ENCODE measurements around the gene BAG2. TPM values are rescaled to one million over a fixed set of nuclear protein-coding genes. Genes with fewer than 3 reads are reported as not detected.

The BAG2 gene
- total RNA-seq, 1 donor from 2014 or later: 12.3 TPM

GRCh38 chr6:57182017-57182432 is 9.9 kb downstream of the BAG2 start:
- H3K4me3 Mint-ChIP-seq: no peak overlapping the region
- no peak for DNase-seq (ENCODE audit: low spot score)
- H3K4me1 Mint-ChIP-seq (ENCODE audit: low read depth): peaks cover 25% of the 10 kb centered on the region
- peaks cover 32% of the 10 kb centered on the region for H3K36me3 Mint-ChIP-seq (ENCODE audit: low read depth)
- no peaks in the 10 kb centered on the region for H3K9me3 Mint-ChIP-seq
- intact Hi-C loops (cut with micrococcal nuclease): no loop called here
- H3K27me3 Mint-ChIP-seq (ENCODE audit: insufficient read depth): no peaks in the 10 kb centered on the region
- no peak overlapping the region for H3K27ac Mint-ChIP-seq

- H3K36me3 Mint-ChIP-seq (ENCODE audit: low read depth): peaks cover 28% of the 10 kb centered on the region
- H3K27me3 Mint-ChIP-seq (ENCODE audit: insufficient read depth): no peaks in the 10 kb centered on the region
- intact Hi-C loops (cut with micrococcal nuclease): no loop called here
- peaks cover 25% of the 10 kb centered on the region for H3K4me1 Mint-ChIP-seq (ENCODE audit: low read depth)
- no peak for DNase-seq (ENCODE audit: low spot score)
- no peak overlapping the region for H3K4me3 Mint-ChIP-seq
- H3K9me3 Mint-ChIP-seq: no peaks in the 10 kb centered on the region
- no peak overlapping the region for H3K27ac Mint-ChIP-seq
Observed at GRCh38 chr6:57183336-57183735, 11.2 kb downstream of the BAG2 start.

GRCh38 chr6:57190140-57190539 is 18.0 kb downstream of the BAG2 start:
- intact Hi-C loops (cut with micrococcal nuclease): no loop called here
- no peak overlapping the region for H3K27ac Mint-ChIP-seq
- no peaks in the 10 kb centered on the region for H3K9me3 Mint-ChIP-seq
- no peak for DNase-seq (ENCODE audit: low spot score)
- peaks cover 11% of the 10 kb centered on the region for H3K4me1 Mint-ChIP-seq (ENCODE audit: low read depth)
- peaks cover 8% of the 10 kb centered on the region for H3K36me3 Mint-ChIP-seq (ENCODE audit: low read depth)
- H3K4me3 Mint-ChIP-seq: no peak overlapping the region
- no peaks in the 10 kb centered on the region for H3K27me3 Mint-ChIP-seq (ENCODE audit: insufficient read depth)

GRCh38 chr6:57193177-57193576 is 21.1 kb downstream of the BAG2 start:
- Mint-ChIP-seq H3K27ac (no peak overlapping the region), H3K27me3 (ENCODE audit: insufficient read depth) (no peaks in the 10 kb centered on the region), H3K36me3 (ENCODE audit: low read depth) (peaks cover 2% of the 10 kb centered on the region), H3K4me3 (no peak overlapping the region), H3K4me1 (ENCODE audit: low read depth) (no peaks in the 10 kb centered on the region), H3K9me3 (no peaks in the 10 kb centered on the region)
- no peak for DNase-seq (ENCODE audit: low spot score)
- intact Hi-C loops (cut with micrococcal nuclease): no loop called here

GRCh38 chr6:57195457-57195856 is 23.3 kb downstream of the BAG2 start:
- Mint-ChIP-seq H3K36me3 (ENCODE audit: low read depth) (peaks cover 2% of the 10 kb centered on the region), H3K4me3 (no peak overlapping the region), H3K9me3 (no peaks in the 10 kb centered on the region), H3K27ac (no peak overlapping the region), H3K4me1 (ENCODE audit: low read depth) (no peaks in the 10 kb centered on the region), H3K27me3 (ENCODE audit: insufficient read depth) (no peaks in the 10 kb centered on the region)
- intact Hi-C loops (cut with micrococcal nuclease): no loop called here
- DNase-seq (ENCODE audit: low spot score): no peak

GRCh38 chr6:57198926-57199636 is 27.0 kb downstream of the BAG2 start:
- no peak overlapping the region for H3K27ac Mint-ChIP-seq
- no peak overlapping the region for H3K4me3 Mint-ChIP-seq
- DNase-seq (ENCODE audit: low spot score): no peak
- no peaks in the 10 kb centered on the region for H3K9me3 Mint-ChIP-seq
- no peaks in the 10 kb centered on the region for H3K36me3 Mint-ChIP-seq (ENCODE audit: low read depth)
- no peaks in the 10 kb centered on the region for H3K27me3 Mint-ChIP-seq (ENCODE audit: insufficient read depth)
- intact Hi-C loops (cut with micrococcal nuclease): no loop called here
- H3K4me1 Mint-ChIP-seq (ENCODE audit: low read depth): no peaks in the 10 kb centered on the region

GRCh38 chr6:57201718-57202117 is 29.6 kb downstream of the BAG2 start:
- intact Hi-C loops (cut with micrococcal nuclease): no loop called here
- H3K27ac Mint-ChIP-seq: no peak overlapping the region
- H3K36me3 Mint-ChIP-seq (ENCODE audit: low read depth): peaks cover 2% of the 10 kb centered on the region
- no peak overlapping the region for H3K4me3 Mint-ChIP-seq
- no peaks in the 10 kb centered on the region for H3K9me3 Mint-ChIP-seq
- no peaks in the 10 kb centered on the region for H3K4me1 Mint-ChIP-seq (ENCODE audit: low read depth)
- no peaks in the 10 kb centered on the region for H3K27me3 Mint-ChIP-seq (ENCODE audit: insufficient read depth)
- DNase-seq (ENCODE audit: low spot score): no peak

- Mint-ChIP-seq H3K27ac (no peak overlapping the region), H3K36me3 (ENCODE audit: low read depth) (peaks cover 8% of the 10 kb centered on the region), H3K9me3 (no peaks in the 10 kb centered on the region), H3K4me1 (ENCODE audit: low read depth) (peaks cover 7% of the 10 kb centered on the region), H3K4me3 (no peak overlapping the region), H3K27me3 (ENCODE audit: insufficient read depth) (no peaks in the 10 kb centered on the region)
- intact Hi-C loops (cut with micrococcal nuclease): loop anchor here (2.0 kb wide), 1 partner anchor 15 kb away; no protein-coding TSS in a partner anchor
- DNase-seq (ENCODE audit: low spot score): no peak
Observed at GRCh38 chr6:57205550-57206328, 33.6 kb downstream of the BAG2 start.

GRCh38 chr6:57207141-57207540 is 35.0 kb downstream of the BAG2 start:
- Mint-ChIP-seq H3K4me3 (no peak overlapping the region), H3K27ac (no peak overlapping the region)

GRCh38 chr6:57207872-57208271 is 35.7 kb downstream of the BAG2 start:
- H3K27ac Mint-ChIP-seq: no peak overlapping the region
- intact Hi-C loops (cut with micrococcal nuclease): loop anchor here (2.0 kb wide), 1 partner anchor 13 kb away; no protein-coding TSS in a partner anchor
- peaks cover 7% of the 10 kb centered on the region for H3K4me1 Mint-ChIP-seq (ENCODE audit: low read depth)
- H3K4me3 Mint-ChIP-seq: no peak overlapping the region
- H3K27me3 Mint-ChIP-seq (ENCODE audit: insufficient read depth): no peaks in the 10 kb centered on the region
- no peaks in the 10 kb centered on the region for H3K9me3 Mint-ChIP-seq
- DNase-seq (ENCODE audit: low spot score): no peak
- peaks cover 8% of the 10 kb centered on the region for H3K36me3 Mint-ChIP-seq (ENCODE audit: low read depth)

More at GRCh38 chr6:57207141-57207540, 35.0 kb downstream of the BAG2 start:
- intact Hi-C loops (cut with micrococcal nuclease): loop anchor here (2.0 kb wide), 1 partner anchor 14 kb away; no protein-coding TSS in a partner anchor
- Mint-ChIP-seq H3K36me3 (ENCODE audit: low read depth) (peaks cover 8% of the 10 kb centered on the region), H3K4me1 (ENCODE audit: low read depth) (peaks cover 7% of the 10 kb centered on the region), H3K27me3 (ENCODE audit: insufficient read depth) (no peaks in the 10 kb centered on the region), H3K9me3 (no peaks in the 10 kb centered on the region)
- DNase-seq (ENCODE audit: low spot score): no peak

GRCh38 chr6:57209030-57209429 is 36.9 kb downstream of the BAG2 start:
- Mint-ChIP-seq H3K4me3 (no peak overlapping the region), H3K27ac (no peak overlapping the region), H3K9me3 (no peaks in the 10 kb centered on the region), H3K27me3 (ENCODE audit: insufficient read depth) (no peaks in the 10 kb centered on the region), H3K4me1 (ENCODE audit: low read depth) (peaks cover 14% of the 10 kb centered on the region), H3K36me3 (ENCODE audit: low read depth) (peaks cover 8% of the 10 kb centered on the region)
- DNase-seq (ENCODE audit: low spot score): no peak
- intact Hi-C loops (cut with micrococcal nuclease): no loop called here

- Mint-ChIP-seq H3K36me3 (ENCODE audit: low read depth) (peaks cover 14% of the 10 kb centered on the region), H3K4me1 (ENCODE audit: low read depth) (peaks cover 24% of the 10 kb centered on the region), H3K27ac (no peak overlapping the region), H3K9me3 (no peaks in the 10 kb centered on the region), H3K4me3 (no peak overlapping the region), H3K27me3 (ENCODE audit: insufficient read depth) (no peaks in the 10 kb centered on the region)
- DNase-seq (ENCODE audit: low spot score): no peak
- intact Hi-C loops (cut with micrococcal nuclease): no loop called here
Observed at GRCh38 chr6:57210060-57210459, 37.9 kb downstream of the BAG2 start.

- H3K36me3 Mint-ChIP-seq (ENCODE audit: low read depth): peaks cover 15% of the 10 kb centered on the region
- H3K27me3 Mint-ChIP-seq (ENCODE audit: insufficient read depth): peaks cover 5% of the 10 kb centered on the region
- DNase-seq (ENCODE audit: low spot score): no peak
- peaks cover 52% of the 10 kb centered on the region for H3K4me1 Mint-ChIP-seq (ENCODE audit: low read depth)
- no peak overlapping the region for H3K4me3 Mint-ChIP-seq
- no peaks in the 10 kb centered on the region for H3K9me3 Mint-ChIP-seq
- no peak overlapping the region for H3K27ac Mint-ChIP-seq
- intact Hi-C loops (cut with micrococcal nuclease): no loop called here
Observed at GRCh38 chr6:57215260-57215659, 43.1 kb downstream of the BAG2 start.
